GM19099 (cell line): Measurements from ENCODE around the gene ALG12.

Experiments
- POLR2A ChIP-seq: IDR thresholded peaks from 3 replicates; pipeline ENCODE4 v1.6.1; 2011; ENCODE audit warnings: low read depth; ENCODE audit not compliant: insufficient read length; ENCODE audit errors: extremely low read depth

The ALG12 gene

DNA sequence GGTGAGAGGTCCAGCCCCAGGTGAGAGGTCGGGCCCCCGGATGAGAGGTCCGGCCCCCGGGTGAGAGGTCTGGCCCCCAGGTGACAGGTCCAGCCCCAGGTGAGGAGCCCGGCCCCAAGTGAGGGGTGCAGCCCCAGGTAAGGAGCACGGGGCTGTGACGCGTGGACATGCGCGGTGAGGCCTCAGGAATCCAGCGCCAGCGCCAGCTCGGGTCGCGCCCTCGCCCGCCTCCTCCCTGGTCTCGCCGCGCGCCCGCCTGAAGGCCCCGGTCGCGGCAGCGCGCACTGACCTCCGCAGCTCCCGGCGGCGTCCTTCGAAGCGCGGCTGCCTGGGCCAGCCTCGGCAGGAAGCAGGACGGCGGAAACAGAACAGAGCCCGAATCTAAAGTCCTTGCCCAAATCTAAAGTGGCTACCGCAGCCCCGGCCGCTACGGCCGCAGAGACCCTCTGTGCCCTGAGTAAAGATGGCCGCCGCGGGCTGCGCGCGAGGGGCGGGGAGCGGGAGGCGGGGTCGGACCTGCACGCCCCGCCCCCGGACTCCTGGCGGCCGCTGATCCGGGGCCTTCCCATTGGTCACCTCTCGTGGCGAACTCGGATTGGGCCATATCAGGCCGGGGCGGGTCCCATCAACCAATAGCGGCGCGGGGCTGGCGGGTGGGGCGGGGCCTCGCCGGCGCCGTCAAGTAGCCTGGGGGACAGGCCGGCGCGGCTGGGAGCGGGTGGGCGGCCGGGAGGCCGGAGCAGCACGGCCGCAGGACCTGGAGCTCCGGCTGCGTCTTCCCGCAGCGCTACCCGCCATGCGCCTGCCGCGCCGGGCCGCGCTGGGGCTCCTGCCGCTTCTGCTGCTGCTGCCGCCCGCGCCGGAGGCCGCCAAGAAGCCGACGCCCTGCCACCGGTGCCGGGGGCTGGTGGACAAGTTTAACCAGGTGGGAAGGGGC, at the start of gene ALG12, which contains the start of gene CRELD2:
ALG12 (minus strand) TSS at position 465 of the 937 bp plus-strand sequence. CDS start 4,673 bp downstream, outside the sequence.
CRELD2 (plus strand) TSS at position 661 of the 937 bp plus-strand sequence; CDS start at position 797, 136 bp downstream.
- TF ChIP-seq POLR2A, result peak; percentile 76

DNA sequence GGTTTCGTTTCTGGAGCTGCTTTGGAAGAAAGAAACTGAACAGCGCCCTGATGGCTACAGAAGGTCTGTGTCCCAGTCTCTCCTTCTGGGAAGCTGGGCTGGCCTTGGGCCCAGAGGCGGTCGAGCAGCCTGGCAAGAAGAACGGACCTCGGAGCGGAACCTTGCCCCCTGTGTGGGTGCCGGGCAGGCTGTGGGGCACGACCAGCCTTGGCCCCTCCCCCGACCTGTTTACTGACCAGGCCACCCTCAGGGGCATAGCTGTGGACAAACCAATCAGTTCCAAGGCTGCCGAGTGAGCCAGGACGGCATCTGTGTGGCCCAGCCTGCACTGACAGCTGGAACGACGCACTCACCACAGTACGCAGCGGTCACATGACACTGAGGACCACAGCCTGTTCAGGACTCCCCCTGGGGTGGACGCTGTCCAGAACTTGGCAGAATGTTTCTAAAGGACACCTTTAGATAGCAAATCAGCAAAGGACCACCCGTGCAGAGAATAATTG, 49.5 kb upstream of the ALG12 start:
- TF ChIP-seq POLR2A, result no peak

DNA sequence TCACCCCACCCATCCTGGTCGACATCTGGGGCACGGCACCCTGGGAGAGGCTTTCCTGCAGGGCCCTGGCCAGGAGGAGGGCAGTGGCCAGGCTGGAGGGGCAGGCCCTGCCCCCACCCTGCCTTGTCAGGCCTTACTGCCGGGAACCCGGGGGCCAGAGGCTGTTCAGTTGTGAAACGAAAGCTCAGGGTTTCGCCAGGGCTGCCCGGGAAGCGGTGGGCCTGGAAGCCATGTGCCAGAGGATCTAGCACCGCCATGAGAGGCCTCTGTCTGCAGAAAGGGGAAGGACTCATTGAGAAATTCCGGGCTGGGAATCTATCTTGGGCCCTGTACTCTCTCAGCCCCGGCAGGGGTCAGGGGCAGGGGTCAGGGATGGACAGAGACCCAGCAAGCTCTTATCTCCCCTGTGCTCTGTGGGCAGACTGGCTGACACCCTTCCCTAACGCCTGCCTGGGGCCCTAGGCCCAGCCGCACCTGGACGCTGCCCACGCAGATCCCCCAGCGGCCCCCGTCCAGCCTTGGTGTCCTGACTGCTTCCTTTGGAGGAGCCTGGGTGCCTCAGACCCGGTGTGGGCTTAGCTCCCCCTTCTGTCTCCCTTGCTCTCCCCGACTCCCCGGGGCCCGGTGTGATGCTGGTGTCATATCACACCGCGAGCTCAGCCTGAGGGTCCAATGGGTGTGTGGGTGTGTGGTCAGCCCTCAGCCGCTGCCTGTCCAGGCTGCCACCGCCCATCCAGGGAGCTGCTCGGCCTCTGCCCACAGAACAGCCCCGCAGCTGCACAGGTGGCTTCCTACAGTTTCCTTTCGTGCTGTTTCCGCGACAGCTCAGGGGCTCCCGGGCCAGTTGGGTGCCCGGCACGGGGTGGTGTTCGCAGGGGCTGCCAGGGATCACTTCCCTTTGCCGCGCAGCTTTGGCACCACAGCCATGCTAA, 48.8 kb upstream of the ALG12 start:
- no peak for TF ChIP-seq POLR2A

DNA sequence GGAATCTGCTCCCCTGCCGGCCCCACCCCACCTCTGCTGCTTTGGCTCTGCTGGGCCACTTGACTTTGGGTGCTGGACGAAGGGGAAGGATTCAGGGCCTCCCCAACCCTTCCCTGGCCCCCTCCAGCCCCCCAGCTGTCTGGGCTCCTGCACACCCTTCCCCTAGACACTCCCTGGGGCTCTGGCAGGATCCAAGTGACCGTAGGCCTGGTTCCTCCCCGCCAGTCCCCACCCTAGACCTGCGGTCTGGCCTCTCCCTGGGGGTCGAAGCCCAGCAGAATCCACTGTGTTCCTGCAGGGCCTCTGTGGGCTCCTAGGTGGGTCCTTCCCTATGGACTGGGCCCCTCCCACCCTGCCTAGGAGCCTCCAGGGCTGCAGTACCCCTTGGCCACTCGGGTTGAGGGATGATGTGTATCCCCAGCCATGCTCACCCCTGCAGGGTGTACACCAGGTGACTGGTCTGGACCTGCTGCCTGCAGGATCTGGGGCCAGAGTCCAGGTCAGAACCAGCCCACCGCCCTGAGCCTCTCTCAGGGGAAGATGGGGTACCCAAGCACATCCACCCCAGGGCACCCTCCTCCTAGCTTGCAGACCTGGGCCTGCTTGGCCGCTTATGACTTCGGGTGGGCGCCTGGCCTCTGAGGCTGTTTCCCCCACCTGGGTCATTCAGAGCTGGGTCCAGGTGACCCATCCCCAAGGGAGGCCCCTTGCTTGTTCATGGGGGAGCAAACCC, 48.0 kb upstream of the ALG12 start:
- no peak for TF ChIP-seq POLR2A

DNA sequence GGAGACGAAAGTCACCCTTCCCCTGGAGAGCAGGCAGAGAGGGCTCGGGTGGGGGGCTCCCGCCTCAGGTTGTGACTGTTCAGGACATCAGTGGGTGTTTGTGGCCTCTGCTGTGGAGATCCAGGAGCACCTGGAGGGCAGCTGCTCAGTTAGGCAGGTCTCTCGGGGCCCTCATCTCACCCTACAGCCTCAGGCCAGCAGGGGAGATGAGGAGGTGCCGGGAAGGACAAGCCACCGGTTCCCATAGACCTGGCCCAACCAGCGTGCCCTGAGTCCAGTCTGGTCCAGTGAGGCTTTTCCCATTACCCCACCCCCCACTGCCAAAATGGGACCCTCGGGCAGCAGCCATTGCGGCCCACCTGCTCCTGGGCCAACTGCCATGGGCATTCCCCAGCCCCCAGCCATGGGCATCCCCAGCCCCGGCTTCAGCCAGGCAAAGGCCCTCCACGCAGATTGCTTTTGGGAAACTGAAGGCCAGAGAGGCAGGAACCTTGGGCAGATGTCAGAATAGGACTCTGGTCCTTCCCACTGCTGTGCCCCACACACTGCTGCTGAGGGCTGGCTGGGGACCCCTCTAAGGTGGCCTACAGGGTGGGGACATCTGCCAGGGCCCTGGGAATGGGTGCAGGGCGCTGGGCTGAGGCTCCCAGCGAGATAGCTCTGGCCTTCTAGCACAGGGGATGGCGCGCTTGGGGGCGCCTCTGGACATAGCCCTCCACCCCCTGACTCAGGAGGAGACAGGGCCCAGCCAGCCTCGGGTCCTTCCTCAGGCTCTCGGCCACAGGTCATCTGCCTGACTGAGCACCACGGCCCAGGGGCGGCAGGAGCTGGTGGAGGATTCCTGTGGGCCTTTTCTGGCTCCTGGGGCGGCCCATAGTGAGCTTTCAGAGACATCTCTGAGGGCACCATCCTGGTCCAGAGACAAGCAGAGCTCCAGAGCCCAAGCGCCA, 47.1 kb upstream of the ALG12 start:
- TF ChIP-seq POLR2A, result no peak

DNA sequence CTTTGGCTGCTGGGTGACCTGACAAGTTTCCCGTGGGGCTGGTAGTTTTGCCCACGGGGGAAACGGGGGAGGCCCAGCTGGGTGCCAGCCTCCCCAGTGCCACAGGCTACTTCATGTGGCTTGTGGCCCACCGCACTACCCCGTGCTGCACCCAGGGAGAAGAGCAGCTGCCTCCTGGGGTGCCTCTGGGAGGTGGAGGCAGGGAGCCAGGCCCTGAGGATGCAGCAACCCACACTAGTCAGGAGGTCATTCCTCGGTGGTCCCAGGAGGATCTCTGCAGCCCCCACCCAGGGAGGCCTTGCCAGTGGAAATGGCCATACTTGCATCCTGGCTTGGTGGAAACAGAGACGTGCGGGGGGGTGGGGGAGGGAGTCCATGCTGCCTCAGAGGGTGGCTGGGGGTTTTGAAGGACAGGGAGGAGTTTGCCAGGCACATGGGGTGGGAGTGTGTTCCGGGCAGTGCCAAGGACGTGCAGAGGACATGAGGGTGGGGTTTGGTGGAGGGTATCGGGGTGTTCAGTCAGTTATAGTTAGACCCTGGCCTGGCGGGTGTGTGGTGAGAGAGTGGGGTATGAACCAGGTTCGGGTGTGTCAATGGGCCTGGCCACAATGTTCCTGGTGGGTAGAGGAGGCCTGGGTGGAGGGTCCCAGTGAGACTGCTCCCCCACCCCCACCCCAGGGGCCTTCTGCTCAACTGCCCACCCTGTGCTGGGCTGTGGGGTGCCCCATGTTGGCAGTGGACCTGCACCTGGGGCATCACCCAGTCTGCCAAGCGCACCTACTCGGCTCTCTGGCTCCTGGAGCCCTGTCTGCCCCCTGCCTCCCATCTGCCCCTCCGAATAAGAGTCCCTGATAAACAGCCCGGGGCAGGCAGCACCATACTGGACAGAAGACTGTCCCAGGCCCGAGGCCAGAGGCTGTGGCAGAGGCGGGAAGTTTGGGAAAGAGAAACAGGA, 46.2 kb upstream of the ALG12 start:
- TF ChIP-seq POLR2A, result no peak

DNA sequence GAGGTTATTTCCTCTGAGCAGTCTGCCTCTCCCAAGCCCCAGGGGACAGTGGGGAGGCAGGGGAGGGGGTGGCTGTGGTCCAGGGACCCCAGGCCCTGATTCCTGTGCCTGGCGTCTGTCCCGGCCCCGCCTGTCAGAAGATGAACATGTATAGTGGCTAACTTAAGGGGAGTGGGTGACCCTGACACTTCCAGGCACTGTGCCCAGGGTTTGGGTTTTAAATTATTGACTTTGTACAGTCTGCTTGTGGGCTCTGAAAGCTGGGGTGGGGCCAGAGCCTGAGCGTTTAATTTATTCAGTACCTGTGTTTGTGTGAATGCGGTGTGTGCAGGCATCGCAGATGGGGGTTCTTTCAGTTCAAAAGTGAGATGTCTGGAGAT, 45.4 kb upstream of the ALG12 start:
- no peak for TF ChIP-seq POLR2A

DNA sequence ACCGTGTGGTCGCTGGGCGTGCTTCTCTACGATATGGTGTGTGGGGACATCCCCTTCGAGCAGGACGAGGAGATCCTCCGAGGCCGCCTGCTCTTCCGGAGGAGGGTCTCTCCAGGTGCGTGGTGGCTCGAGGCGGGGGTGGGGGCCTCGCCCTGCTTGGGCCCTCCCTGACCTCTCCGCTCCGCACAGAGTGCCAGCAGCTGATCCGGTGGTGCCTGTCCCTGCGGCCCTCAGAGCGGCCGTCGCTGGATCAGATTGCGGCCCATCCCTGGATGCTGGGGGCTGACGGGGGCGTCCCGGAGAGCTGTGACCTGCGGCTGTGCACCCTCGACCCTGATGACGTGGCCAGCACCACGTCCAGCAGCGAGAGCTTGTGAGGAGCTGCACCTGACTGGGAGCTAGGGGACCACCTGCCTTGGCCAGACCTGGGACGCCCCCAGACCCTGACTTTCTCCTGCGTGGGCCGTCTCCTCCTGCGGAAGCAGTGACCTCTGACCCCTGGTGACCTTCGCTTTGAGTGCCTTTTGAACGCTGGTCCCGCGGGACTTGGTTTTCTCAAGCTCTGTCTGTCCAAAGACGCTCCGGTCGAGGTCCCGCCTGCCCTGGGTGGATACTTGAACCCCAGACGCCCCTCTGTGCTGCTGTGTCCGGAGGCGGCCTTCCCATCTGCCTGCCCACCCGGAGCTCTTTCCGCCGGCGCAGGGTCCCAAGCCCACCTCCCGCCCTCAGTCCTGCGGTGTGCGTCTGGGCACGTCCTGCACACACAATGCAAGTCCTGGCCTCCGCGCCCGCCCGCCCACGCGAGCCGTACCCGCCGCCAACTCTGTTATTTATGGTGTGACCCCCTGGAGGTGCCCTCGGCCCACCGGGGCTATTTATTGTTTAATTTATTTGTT, 44.8 kb upstream of the ALG12 start:
- TF ChIP-seq POLR2A, result no peak

DNA sequence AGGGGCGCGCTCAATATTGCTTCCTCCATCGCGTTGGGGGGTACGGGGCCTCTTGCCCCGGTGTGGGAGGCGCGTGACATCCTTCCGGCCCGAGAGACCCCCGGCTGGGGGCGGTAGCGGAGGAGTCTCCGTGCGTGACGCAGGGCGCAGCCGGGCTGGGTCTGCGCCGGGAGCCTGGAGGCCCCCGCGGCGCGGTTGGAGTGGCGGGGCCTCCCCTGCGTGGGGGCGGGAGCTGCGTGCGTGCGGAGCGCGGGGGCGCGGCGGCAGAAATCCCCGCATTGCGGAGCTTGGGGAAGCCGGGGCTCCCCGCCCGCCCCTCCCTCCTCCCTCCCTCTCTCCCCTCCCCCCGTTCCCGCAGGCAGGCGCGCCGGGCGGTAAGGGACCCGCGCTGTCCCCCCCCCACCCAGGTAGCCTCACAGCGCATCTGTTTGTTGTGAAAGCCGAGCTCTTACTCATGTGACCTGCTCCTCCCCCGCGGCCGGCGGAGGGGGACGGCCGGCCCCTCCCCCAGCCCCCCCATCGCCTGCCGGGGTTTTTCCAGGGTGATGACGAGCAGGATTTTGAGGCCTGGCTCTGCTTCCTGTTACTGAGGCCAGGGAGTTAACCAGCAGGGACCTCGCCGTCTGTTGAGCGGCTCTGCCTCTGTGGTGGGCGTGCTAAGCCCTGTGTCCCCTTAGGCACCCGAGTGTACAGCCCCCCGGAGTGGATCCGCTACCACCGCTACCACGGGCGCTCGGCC, 43.9 kb upstream of the ALG12 start:
- TF ChIP-seq POLR2A, result peak; percentile 28

DNA sequence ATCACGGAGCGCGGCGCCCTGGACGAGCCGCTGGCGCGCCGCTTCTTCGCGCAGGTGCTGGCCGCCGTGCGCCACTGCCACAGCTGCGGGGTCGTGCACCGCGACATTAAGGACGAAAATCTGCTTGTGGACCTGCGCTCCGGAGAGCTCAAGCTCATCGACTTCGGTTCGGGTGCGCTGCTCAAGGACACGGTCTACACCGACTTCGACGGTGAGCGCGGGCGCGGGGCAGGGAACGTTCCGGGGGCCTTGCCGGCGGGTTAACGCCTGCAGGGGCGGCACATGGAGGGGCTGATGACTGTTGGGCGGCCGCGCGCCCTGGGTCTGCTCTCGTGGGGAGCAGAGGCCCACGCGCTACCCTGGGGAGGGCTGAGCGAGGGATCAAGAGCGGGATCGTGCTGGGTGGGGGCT, 43.4 kb upstream of the ALG12 start:
- TF ChIP-seq POLR2A, result no peak
